ENCODE measurements around the gene DOC2B. TPM values are rescaled to one million over a fixed set of nuclear protein-coding genes. Genes with fewer than 3 reads are reported as not detected.

Gene DOC2B
- total RNA-seq, 2 donors from 2014 or later: 1.4 to 2.6 TPM

GRCh38 chr17:147796-148740 is 33.4 kb downstream of the DOC2B start:
- H3K27me3 Mint-ChIP-seq (ENCODE audit: insufficient read depth): no peaks in the 10 kb centered on the region
- peaks cover 7% of the 10 kb centered on the region for H3K27me3 ChIP-seq (ENCODE audit: control insufficient read depth, insufficient read depth, low read length, poor library complexity, severe bottlenecking)
- no peaks in the 10 kb centered on the region for H3K4me1 Mint-ChIP-seq
- no peaks in the 10 kb centered on the region for H3K9me3 ChIP-seq (ENCODE audit: control insufficient read depth, low read length)
- H3K4me3 Mint-ChIP-seq: no peak overlapping the region
- H3K9me3 Mint-ChIP-seq: no peaks in the 10 kb centered on the region
- H3K9ac ChIP-seq (ENCODE audit: extremely low read depth, low read length, poor library complexity, severe bottlenecking): no peak overlapping the region
- no peak overlapping the region for H3K27ac ChIP-seq (ENCODE audit: low read depth, low read length)
- TF ChIP-seq CTCF (conservative IDR thresholded peaks at IDR 0.05): no peak
- H3K27ac Mint-ChIP-seq: no peak overlapping the region
- H3K36me3 ChIP-seq (ENCODE audit: control insufficient read depth, insufficient read depth, low read length): no peaks in the 10 kb centered on the region
- H3K4me3 ChIP-seq (ENCODE audit: low read length): no peak overlapping the region
- no peaks in the 10 kb centered on the region for H3K4me1 ChIP-seq (ENCODE audit: control insufficient read depth, insufficient read depth, low read length)
- WGBS, 2 experiments (ENCODE audit: insufficient coverage in 1 of 2, insufficient read length in 1 of 2): 92 to 93% methylated on average over 6 to 17 of the region's 17 CpGs
- DNase-seq: no peak
- H3K36me3 Mint-ChIP-seq (ENCODE audit: low read depth): no peaks in the 10 kb centered on the region

GRCh38 chr17:146983-147761 is 34.3 kb downstream of the DOC2B start:
- H3K36me3 Mint-ChIP-seq (ENCODE audit: low read depth): no peaks in the 10 kb centered on the region
- no peaks in the 10 kb centered on the region for H3K4me1 Mint-ChIP-seq
- Histone ChIP-seq H3K4me3 (ENCODE audit: low read length) (no peak overlapping the region), H3K9ac (ENCODE audit: extremely low read depth, low read length, poor library complexity, severe bottlenecking) (no peak overlapping the region), H3K36me3 (ENCODE audit: control insufficient read depth, insufficient read depth, low read length) (no peaks in the 10 kb centered on the region), H3K4me1 (ENCODE audit: control insufficient read depth, insufficient read depth, low read length) (no peaks in the 10 kb centered on the region), H3K9me3 (ENCODE audit: control insufficient read depth, low read length) (no peaks in the 10 kb centered on the region), H3K27me3 (ENCODE audit: control insufficient read depth, insufficient read depth, low read length, poor library complexity, severe bottlenecking) (peaks cover 16% of the 10 kb centered on the region), H3K27ac (ENCODE audit: low read depth, low read length) (no peak overlapping the region)
- no peaks in the 10 kb centered on the region for H3K27me3 Mint-ChIP-seq (ENCODE audit: insufficient read depth)
- 90 to 92% methylated on average over 16 to 27 of the region's 27 CpGs for WGBS, 2 experiments (ENCODE audit: insufficient coverage in 1 of 2, insufficient read length in 1 of 2)
- H3K27ac Mint-ChIP-seq: no peak overlapping the region
- H3K9me3 Mint-ChIP-seq: no peaks in the 10 kb centered on the region
- DNase-seq: no peak
- H3K4me3 Mint-ChIP-seq: no peak overlapping the region
- no peak for TF ChIP-seq CTCF (conservative IDR thresholded peaks at IDR 0.05)

GRCh38 chr17:146546-146945 is 34.9 kb downstream of the DOC2B start:
- H3K9me3 Mint-ChIP-seq: no peaks in the 10 kb centered on the region
- H3K4me3 Mint-ChIP-seq: no peak overlapping the region
- Histone ChIP-seq H3K9me3 (ENCODE audit: control insufficient read depth, low read length) (no peaks in the 10 kb centered on the region), H3K27me3 (ENCODE audit: control insufficient read depth, insufficient read depth, low read length, poor library complexity, severe bottlenecking) (peaks cover 18% of the 10 kb centered on the region), H3K4me1 (ENCODE audit: control insufficient read depth, insufficient read depth, low read length) (no peaks in the 10 kb centered on the region), H3K36me3 (ENCODE audit: control insufficient read depth, insufficient read depth, low read length) (no peaks in the 10 kb centered on the region), H3K4me3 (ENCODE audit: low read length) (no peak overlapping the region), H3K27ac (ENCODE audit: low read depth, low read length) (no peak overlapping the region), H3K9ac (ENCODE audit: extremely low read depth, low read length, poor library complexity, severe bottlenecking) (no peak overlapping the region)
- no peak for DNase-seq
- H3K36me3 Mint-ChIP-seq (ENCODE audit: low read depth): no peaks in the 10 kb centered on the region
- H3K27ac Mint-ChIP-seq: no peak overlapping the region
- H3K4me1 Mint-ChIP-seq: no peaks in the 10 kb centered on the region
- 74 to 88% methylated on average over 7 to 10 of the region's 10 CpGs for WGBS, 2 experiments (ENCODE audit: insufficient coverage in 1 of 2, insufficient read length in 1 of 2)
- TF ChIP-seq CTCF (conservative IDR thresholded peaks at IDR 0.05): no peak
- H3K27me3 Mint-ChIP-seq (ENCODE audit: insufficient read depth): no peaks in the 10 kb centered on the region

All from endodermal cell (in vitro differentiated cells).